Suprapubic skin (tissue), 4 donors: ENCODE measurements around the gene SCP2.

Experiments used
- EP300 ChIP-seq: sonication (generic); formaldehyde crosslinking; IDR thresholded peaks from one replicate; pipeline ENCODE4 v1.6.1; 2017; ENCODE audit warnings: antibody characterized with exemption
- POLR2A ChIP-seq, 2 donors: fragments of 450-650 bp; IDR thresholded peaks; one replicate each; pipeline ENCODE4 v1.6.1; 2017; ENCODE audit warnings: antibody characterized with exemption in 2 of 2, mild to moderate bottlenecking in 2 of 2, moderate library complexity in 2 of 2
- POLR2AphosphoS5 ChIP-seq, 3 donors: sonication (generic); formaldehyde crosslinking; IDR thresholded peaks; one replicate each; pipeline ENCODE4 v1.6.1; 2017; ENCODE audit warnings: antibody characterized with exemption in 3 of 3
- TF ChIP-seq, protein P1 (sequence below), 2 donors: fragments of 200-600 bp in 1 of 2; fragments of 450-650 bp in 1 of 2; sonication (generic) in 1 of 2; IDR thresholded peaks; one replicate each; pipeline ENCODE4 v1.5.1; 2016 to 2019; ENCODE audit warnings: antibody characterized with exemption in 2 of 2, mild to moderate bottlenecking in 1 of 2, moderate library complexity in 1 of 2

- TF ChIP-seq, protein P1, sequence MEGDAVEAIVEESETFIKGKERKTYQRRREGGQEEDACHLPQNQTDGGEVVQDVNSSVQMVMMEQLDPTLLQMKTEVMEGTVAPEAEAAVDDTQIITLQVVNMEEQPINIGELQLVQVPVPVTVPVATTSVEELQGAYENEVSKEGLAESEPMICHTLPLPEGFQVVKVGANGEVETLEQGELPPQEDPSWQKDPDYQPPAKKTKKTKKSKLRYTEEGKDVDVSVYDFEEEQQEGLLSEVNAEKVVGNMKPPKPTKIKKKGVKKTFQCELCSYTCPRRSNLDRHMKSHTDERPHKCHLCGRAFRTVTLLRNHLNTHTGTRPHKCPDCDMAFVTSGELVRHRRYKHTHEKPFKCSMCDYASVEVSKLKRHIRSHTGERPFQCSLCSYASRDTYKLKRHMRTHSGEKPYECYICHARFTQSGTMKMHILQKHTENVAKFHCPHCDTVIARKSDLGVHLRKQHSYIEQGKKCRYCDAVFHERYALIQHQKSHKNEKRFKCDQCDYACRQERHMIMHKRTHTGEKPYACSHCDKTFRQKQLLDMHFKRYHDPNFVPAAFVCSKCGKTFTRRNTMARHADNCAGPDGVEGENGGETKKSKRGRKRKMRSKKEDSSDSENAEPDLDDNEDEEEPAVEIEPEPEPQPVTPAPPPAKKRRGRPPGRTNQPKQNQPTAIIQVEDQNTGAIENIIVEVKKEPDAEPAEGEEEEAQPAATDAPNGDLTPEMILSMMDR (IDR thresholded peaks at IDR 0.05) = no peak
- TF ChIP-seq POLR2AphosphoS5 (IDR thresholded peaks at IDR 0.05) = no peak
- TF ChIP-seq POLR2A (IDR thresholded peaks at IDR 0.05) = no peak
- no peak for TF ChIP-seq EP300
These were observed 11.2 kb upstream of the SCP2 start for GRCh38 chr1:52915855-52916220.
